Neural cell (in vitro differentiated cells): ENCODE results near the gene ARHGAP27. TPM values are rescaled to one million over a fixed set of nuclear protein-coding genes. Genes with fewer than 3 reads are reported as not detected.

Source experiments
- H2AFZ ChIP-seq: fragments of 200-600, 300-800 bp; sonication (generic), shearing (Covaris generic); 2 replicates; pipeline ENCODE4 v1.6.0; 2014; ENCODE audit warnings: low read depth, mild to moderate bottlenecking, antibody characterized with exemption, low read length, moderate library complexity
- H3F3A ChIP-seq: fragments of 200-600 bp; shearing (Covaris generic); 2 replicates; pipeline ENCODE4 v1.6.1; 2016; ENCODE audit warnings: mild to moderate bottlenecking, moderate library complexity, mixed read lengths, antibody characterized with exemption, low read length; ENCODE audit not compliant: insufficient read depth, poor library complexity, severe bottlenecking
- H3K27ac ChIP-seq: fragments of 200-600, 300-800 bp; sonication (generic), shearing (Covaris generic); 2 replicates; pipeline ENCODE4 v1.5.1; 2014; ENCODE audit warnings: mild to moderate bottlenecking, low read length, moderate library complexity
- H3K27me3 ChIP-seq: fragments of 300-800, 200-600 bp; sonication (generic), shearing (Covaris generic); 2 replicates; pipeline ENCODE4 v1.6.0; 2014; ENCODE audit warnings: mild to moderate bottlenecking, low read depth, low read length, moderate library complexity; ENCODE audit not compliant: insufficient read depth
- H3K36me3 ChIP-seq: fragments of 300-800, 200-600 bp; sonication (generic), shearing (Covaris generic); 2 replicates; pipeline ENCODE4 v1.5.1; 2014; ENCODE audit warnings: mild to moderate bottlenecking, antibody characterized with exemption, low read length, moderate library complexity; ENCODE audit not compliant: insufficient read depth
- H3K4me2 ChIP-seq: fragments of 300-800, 200-600 bp; sonication (generic), shearing (Covaris generic); 2 replicates; pipeline ENCODE4 v1.6.0; 2014; ENCODE audit warnings: mild to moderate bottlenecking, low read length
- H3K4me3 ChIP-seq: fragments of 300-800, 200-600 bp; sonication (generic), shearing (Covaris generic); 2 replicates; pipeline ENCODE4 v1.5.1; 2014; ENCODE audit warnings: mild to moderate bottlenecking, low read length, moderate library complexity
- H3K79me2 ChIP-seq: fragments of 200-600 bp; shearing (Covaris generic); replicated peaks from 2 replicates; pipeline ENCODE4 v1.6.0; 2014; ENCODE audit warnings: mild to moderate bottlenecking, low read length, moderate library complexity; ENCODE audit not compliant: insufficient read depth
- H3K9ac ChIP-seq: fragments of 300-800, 200-600 bp; sonication (generic), shearing (Covaris generic); 2 replicates; pipeline ENCODE4 v1.6.1; 2016; ENCODE audit warnings: mild to moderate bottlenecking, low read length, mixed read lengths
- H3K9me2 ChIP-seq: fragments of 200-600 bp; shearing (Covaris generic); 2 replicates; pipeline ENCODE4 v1.6.1; 2016; ENCODE audit warnings: mild to moderate bottlenecking, low read length, mixed read lengths; ENCODE audit not compliant: insufficient read depth
- H3K9me3 ChIP-seq: fragments of 200-600, 300-800 bp; sonication (generic), shearing (Covaris generic); 2 replicates; pipeline ENCODE4 v1.6.1; 2016; ENCODE audit warnings: mild to moderate bottlenecking, mixed run types, low read length, moderate library complexity, mixed read lengths
- H4K20me1 ChIP-seq: fragments of 200-600 bp; shearing (Covaris generic); 2 replicates; pipeline ENCODE4 v1.6.1; 2016; ENCODE audit warnings: mild to moderate bottlenecking, mixed run types; ENCODE audit not compliant: insufficient read depth
- EP300 ChIP-seq: fragments of 450-650 bp; conservative IDR thresholded peaks from 2 replicates; pipeline ENCODE4 v1.6.1; 2014; ENCODE audit warnings: antibody characterized with exemption, mild to moderate bottlenecking, moderate library complexity; ENCODE audit not compliant: poor library complexity, severe bottlenecking
- EZH2 ChIP-seq: fragments of 200-600, 300-800 bp; shearing (Covaris generic), sonication (generic); IDR thresholded peaks from 2 replicates; pipeline ENCODE4 v1.6.1; 2014; ENCODE audit warnings: antibody characterized with exemption, low read length, borderline replicate concordance, mild to moderate bottlenecking; ENCODE audit not compliant: insufficient read depth, poor library complexity, severe bottlenecking
- MXI1 ChIP-seq: fragments of 450-650 bp; conservative IDR thresholded peaks from 2 replicates; pipeline ENCODE4 v1.6.1; 2014; ENCODE audit warnings: antibody characterized with exemption, mild to moderate bottlenecking; ENCODE audit not compliant: poor library complexity, severe bottlenecking
- POLR2AphosphoS5 ChIP-seq: IDR thresholded peaks from 2 replicates; pipeline ENCODE4 v1.6.1; 2012
- RAD21 ChIP-seq: fragments of 450-650 bp; conservative IDR thresholded peaks from 2 replicates; pipeline ENCODE4 v1.6.1; 2014; ENCODE audit warnings: antibody characterized with exemption, mild to moderate bottlenecking, moderate library complexity
- SMC3 ChIP-seq: fragments of 450-650 bp; conservative IDR thresholded peaks from 2 replicates; pipeline ENCODE4 v1.6.1; 2014; ENCODE audit warnings: antibody characterized with exemption, mild to moderate bottlenecking, moderate library complexity; ENCODE audit not compliant: poor library complexity
- TAF1 ChIP-seq: IDR thresholded peaks from 2 replicates; pipeline ENCODE4 v1.6.1; 2012; ENCODE audit warnings: low read depth
- polyA plus RNA-seq: library from polyadenylated mRNA; depleted of rRNA; stranded (reverse); fragments of >200 nt; gene quantifications from 2 replicates; pipeline ENCODE4 v1.2.3, GENCODE V29; 2014
- TF ChIP-seq, protein P1 (sequence below): IDR thresholded peaks from 2 replicates; pipeline ENCODE4 v1.6.1; 2012; ENCODE audit warnings: borderline replicate concordance
- TF ChIP-seq, protein P2 (sequence below): fragments of 450-650 bp; IDR thresholded peaks from 2 replicates; pipeline ENCODE4 v1.5.1; 2014; ENCODE audit warnings: antibody characterized with exemption, mild to moderate bottlenecking, moderate library complexity; ENCODE audit not compliant: poor library complexity, severe bottlenecking

The ARHGAP27 gene
- polyA plus RNA-seq, 1 donor from 2014 or later: 7.4 TPM

DNA sequence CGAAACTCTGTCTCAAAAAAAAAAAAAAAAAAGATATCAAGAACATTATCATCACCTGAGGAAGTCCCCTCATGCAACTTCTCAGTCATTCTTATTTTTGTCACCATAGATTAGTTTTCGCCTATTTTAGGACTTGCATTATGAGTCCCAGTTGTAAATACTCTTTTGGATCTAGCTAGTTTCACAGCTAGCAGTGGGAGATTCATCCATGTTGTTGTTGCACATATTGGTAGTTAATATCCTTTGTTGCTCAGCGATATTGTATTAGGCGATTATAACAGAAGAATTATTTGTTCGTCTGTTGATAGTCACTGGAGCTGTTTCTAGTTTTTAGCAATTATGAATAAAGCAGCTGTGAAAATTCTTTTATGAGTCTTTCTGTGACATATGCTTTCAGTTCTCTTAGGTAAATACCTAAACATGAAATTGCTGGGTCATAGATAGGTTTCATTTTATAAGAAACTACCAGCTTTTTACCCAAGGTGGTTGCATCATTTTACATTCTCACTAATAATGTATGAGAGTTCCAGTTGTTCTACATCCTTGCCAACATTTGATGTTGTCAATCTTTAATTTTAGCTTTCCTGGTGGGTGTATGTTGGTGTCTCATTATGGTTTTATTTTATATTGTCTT is 75.2 kb downstream of the ARHGAP27 start:
- no peaks in the 10 kb centered on the region for H3K9me2 ChIP-seq
- H3K4me2 ChIP-seq: no peak overlapping the region
- H4K20me1 ChIP-seq: no peaks in the 10 kb centered on the region
- H2AFZ ChIP-seq: no peak overlapping the region
- H3K27ac ChIP-seq: no peak overlapping the region
- H3K79me2 ChIP-seq: no peaks in the 10 kb centered on the region
- H3K9me3 ChIP-seq: no peaks in the 10 kb centered on the region
- no peak overlapping the region for H3K4me3 ChIP-seq
- no peak overlapping the region for H3K9ac ChIP-seq
- no peaks in the 10 kb centered on the region for H3F3A ChIP-seq
- H3K27me3 ChIP-seq: no peaks in the 10 kb centered on the region
- TF ChIP-seq POLR2AphosphoS5 (no peak), MXI1 (no peak), EZH2 (no peak), TAF1 (no peak), SMC3 (no peak), RAD21 (no peak), EP300 (no peak)
- TF ChIP-seq, protein P1, sequence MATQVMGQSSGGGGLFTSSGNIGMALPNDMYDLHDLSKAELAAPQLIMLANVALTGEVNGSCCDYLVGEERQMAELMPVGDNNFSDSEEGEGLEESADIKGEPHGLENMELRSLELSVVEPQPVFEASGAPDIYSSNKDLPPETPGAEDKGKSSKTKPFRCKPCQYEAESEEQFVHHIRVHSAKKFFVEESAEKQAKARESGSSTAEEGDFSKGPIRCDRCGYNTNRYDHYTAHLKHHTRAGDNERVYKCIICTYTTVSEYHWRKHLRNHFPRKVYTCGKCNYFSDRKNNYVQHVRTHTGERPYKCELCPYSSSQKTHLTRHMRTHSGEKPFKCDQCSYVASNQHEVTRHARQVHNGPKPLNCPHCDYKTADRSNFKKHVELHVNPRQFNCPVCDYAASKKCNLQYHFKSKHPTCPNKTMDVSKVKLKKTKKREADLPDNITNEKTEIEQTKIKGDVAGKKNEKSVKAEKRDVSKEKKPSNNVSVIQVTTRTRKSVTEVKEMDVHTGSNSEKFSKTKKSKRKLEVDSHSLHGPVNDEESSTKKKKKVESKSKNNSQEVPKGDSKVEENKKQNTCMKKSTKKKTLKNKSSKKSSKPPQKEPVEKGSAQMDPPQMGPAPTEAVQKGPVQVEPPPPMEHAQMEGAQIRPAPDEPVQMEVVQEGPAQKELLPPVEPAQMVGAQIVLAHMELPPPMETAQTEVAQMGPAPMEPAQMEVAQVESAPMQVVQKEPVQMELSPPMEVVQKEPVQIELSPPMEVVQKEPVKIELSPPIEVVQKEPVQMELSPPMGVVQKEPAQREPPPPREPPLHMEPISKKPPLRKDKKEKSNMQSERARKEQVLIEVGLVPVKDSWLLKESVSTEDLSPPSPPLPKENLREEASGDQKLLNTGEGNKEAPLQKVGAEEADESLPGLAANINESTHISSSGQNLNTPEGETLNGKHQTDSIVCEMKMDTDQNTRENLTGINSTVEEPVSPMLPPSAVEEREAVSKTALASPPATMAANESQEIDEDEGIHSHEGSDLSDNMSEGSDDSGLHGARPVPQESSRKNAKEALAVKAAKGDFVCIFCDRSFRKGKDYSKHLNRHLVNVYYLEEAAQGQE: no peak
- TF ChIP-seq, protein P2, sequence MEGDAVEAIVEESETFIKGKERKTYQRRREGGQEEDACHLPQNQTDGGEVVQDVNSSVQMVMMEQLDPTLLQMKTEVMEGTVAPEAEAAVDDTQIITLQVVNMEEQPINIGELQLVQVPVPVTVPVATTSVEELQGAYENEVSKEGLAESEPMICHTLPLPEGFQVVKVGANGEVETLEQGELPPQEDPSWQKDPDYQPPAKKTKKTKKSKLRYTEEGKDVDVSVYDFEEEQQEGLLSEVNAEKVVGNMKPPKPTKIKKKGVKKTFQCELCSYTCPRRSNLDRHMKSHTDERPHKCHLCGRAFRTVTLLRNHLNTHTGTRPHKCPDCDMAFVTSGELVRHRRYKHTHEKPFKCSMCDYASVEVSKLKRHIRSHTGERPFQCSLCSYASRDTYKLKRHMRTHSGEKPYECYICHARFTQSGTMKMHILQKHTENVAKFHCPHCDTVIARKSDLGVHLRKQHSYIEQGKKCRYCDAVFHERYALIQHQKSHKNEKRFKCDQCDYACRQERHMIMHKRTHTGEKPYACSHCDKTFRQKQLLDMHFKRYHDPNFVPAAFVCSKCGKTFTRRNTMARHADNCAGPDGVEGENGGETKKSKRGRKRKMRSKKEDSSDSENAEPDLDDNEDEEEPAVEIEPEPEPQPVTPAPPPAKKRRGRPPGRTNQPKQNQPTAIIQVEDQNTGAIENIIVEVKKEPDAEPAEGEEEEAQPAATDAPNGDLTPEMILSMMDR: no peak
- no peaks in the 10 kb centered on the region for H3K36me3 ChIP-seq

DNA sequence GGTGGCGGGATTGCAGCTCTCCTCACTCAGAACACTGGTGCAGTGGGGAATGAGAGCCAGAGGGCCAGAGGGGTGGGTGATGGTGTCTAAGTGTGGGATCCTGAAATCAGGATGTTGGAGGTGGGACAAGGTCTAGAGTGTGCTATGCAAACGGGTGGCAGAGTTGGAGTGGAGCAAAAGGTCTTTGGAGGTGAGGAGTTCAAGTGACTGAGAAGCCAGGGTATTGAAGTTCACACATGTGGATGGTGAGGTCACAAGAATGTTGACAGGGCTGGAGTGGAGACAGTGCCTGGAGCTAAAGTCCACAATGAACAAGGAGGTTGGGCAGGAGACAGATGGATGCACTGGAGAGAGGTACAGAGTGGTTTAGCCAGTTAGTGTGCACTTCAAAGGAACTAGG is 77.6 kb downstream of the ARHGAP27 start:
- Histone ChIP-seq H3K4me2 (no peak overlapping the region), H3K9me2 (no peaks in the 10 kb centered on the region), H3K4me3 (no peak overlapping the region), H3F3A (no peaks in the 10 kb centered on the region), H4K20me1 (no peaks in the 10 kb centered on the region), H3K27ac (no peak overlapping the region), H3K79me2 (no peaks in the 10 kb centered on the region), H3K36me3 (no peaks in the 10 kb centered on the region), H3K27me3 (no peaks in the 10 kb centered on the region), H2AFZ (no peak overlapping the region), H3K9ac (no peak overlapping the region), H3K9me3 (no peaks in the 10 kb centered on the region)
- TF ChIP-seq, protein P1: no peak
- TF ChIP-seq MXI1 (no peak), EP300 (no peak), POLR2AphosphoS5 (no peak), RAD21 (no peak), SMC3 (no peak)
- TF ChIP-seq, protein P2: no peak
